Esophagus squamous epithelium (tissue), 4 donors: Measurements from ENCODE around the gene MAPKAP1.

Experiments used
- CTCF ChIP-seq, 6 experiments: fragments of 450-650 bp in 4 of 6; fragments of 200-600 bp in 2 of 6; sonication (generic) in 2 of 6; IDR thresholded peaks; one replicate each; pipeline ENCODE4 v1.5.1; 2016 to 2019; ENCODE audit warnings: antibody characterized with exemption in 6 of 6, mild to moderate bottlenecking in 4 of 6, moderate library complexity in 4 of 6
- POLR2A ChIP-seq, 4 donors: fragments of 450-650 bp; IDR thresholded peaks; one replicate each; pipeline ENCODE4 v1.6.1; 2017; ENCODE audit warnings: antibody characterized with exemption in 4 of 4, mild to moderate bottlenecking in 4 of 4, moderate library complexity in 3 of 4

GRCh38 chr9:125564631-125565030 lies 142.4 kb downstream of the MAPKAP1 start:
- TF ChIP-seq CTCF (IDR thresholded peaks at IDR 0.05) (no peak), POLR2A (IDR thresholded peaks at IDR 0.05) (no peak)
